ENCODE results near the gene KCTD21. TPM values are rescaled to one million over a fixed set of nuclear protein-coding genes. Genes with fewer than 3 reads are reported as not detected.

Gene KCTD21
- total and polyA plus RNA-seq, 10 of the 15 experiments (the other 5 are each of a cell fraction or from before 2014, with no cell fraction given) = 0.63 to 5.4 (median 3.6) TPM

DNA sequence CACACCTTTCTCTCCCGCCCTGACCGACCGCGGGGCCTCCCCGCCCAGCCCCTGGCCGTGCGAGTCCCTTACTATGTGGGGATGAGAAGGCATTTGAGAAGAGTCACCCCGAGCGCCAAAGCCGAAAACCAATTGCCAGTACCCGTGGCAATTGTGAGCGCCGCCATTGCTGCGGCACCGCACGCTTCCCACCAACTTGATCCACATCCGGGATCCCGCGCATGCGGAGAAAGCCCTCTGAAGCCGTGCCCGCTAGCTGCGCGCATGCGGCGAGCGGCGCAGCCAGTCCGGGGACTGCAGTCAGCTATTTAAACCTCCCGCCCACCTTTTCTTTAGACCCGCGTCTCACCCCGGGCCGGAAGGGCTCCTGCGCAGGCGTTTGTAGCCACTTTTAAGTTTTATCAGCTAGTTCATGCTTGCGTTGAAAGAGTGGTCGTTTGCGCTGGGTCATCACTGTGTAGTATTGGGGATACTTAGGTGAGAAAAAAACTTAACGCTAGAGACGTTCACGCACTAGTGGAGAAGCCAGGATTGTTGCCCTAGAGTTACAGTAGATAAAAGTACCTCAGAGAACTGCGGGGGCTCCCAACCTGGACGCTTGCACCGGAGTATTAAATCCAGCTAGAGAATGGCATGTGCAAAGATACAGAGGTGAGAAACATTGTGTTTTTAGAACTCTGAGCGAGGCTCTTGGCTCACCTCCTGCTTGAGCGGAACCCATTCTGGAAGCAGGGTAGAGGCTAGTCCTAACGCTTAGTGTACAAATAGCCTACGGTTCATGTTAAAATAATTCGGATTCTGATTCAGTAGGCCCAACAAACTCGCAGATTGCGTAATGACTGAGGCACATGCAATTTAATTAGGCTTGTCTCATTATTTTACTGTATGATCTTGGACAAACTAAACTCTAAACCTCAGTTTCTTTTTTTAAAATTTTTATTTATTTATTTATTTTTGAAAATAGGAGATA lies 48.7 kb downstream of the KCTD21 start, which contains the start of gene ALG8:
ALG8 (minus strand) TSS at position 205 of the 970 bp plus-strand sequence; CDS start at position 167, 38 bp downstream.
- DNase-seq (ENCODE audit: low read depth, low spot score) = peak; percentile 90
- Histone ChIP-seq H3K79me2 (ENCODE audit: control insufficient read depth, insufficient read depth, low read length) (peaks cover 31% of the 10 kb centered on the region), H3K4me1 (ENCODE audit: control insufficient read depth, insufficient read depth, low read length) (peaks cover 11% of the 10 kb centered on the region), H3K36me3 (ENCODE audit: control insufficient read depth in 2 of 2, insufficient read depth in 2 of 2, low read length in 1 of 2) (peaks cover 0 to 4% of the 10 kb centered on the region in 2 experiments; a peak in 1 of 4 replicates), H3K4me2 (ENCODE audit: control insufficient read depth, insufficient read depth) (peak within 1 kb of the TSS; percentile 98), H2AFZ (ENCODE audit: control insufficient read depth, low read depth, low read length) (peak within 1 kb of the TSS; percentile 92), H3K9ac (ENCODE audit: control insufficient read depth, insufficient read depth, low read length) (peak within 1 kb of the TSS; percentile 91), H3K9me3 (replicated peaks; ENCODE audit: control insufficient read depth, insufficient read depth, low read length) (no peaks in the 10 kb centered on the region; the same call in 2 of the 3 replicates), H3K4me3 (peak within 1 kb of the TSS; percentile 88), H4K20me1 (ENCODE audit: control insufficient read depth, insufficient read depth) (no peaks in the 10 kb centered on the region), H3K27me3 (replicated peaks in 1 of 2; ENCODE audit: control insufficient read depth in 2 of 2, insufficient read depth in 2 of 2, low read length in 1 of 2) (no peaks in the 10 kb centered on the region), H3K27ac (ENCODE audit: control insufficient read depth, insufficient read depth) (peak within 1 kb of the TSS; percentile 82)
- WGBS (ENCODE audit: insufficient coverage, insufficient replicate concordance, low lambda C conversion rate, missing lambda C conversion rate) = 3% methylated on average over 52 of the region's 52 CpGs
- ChIA-PET CTCF (interaction anchor here (0.6 to 1.9 kb wide), 9 partner anchors 8 to 554 kb away, joined by 3 to 6 read pairs (median 4); partner anchors contain the start of gene NDUFC2), RAD21 (ENCODE audit: unreplicated experiment) (interaction anchor here (0.9 to 2.1 kb wide), 6 partner anchors 44 to 425 kb away, joined by 4 to 9 read pairs (median 4); partner anchors contain the start of genes INTS4, KCTD21, NDUFC2 and USP35), POLR2A (interaction anchor here (0.5 to 2.2 kb wide), 9 partner anchors 10 to 396 kb away, joined by 3 to 8 read pairs (median 6); partner anchors contain the start of genes INTS4, KCTD21, NDUFC2 and USP35), SMC1A (ENCODE audit: uncharacterized antibody, unreplicated experiment) (interaction anchor here (0.7 to 3.8 kb wide), 12 partner anchors 9 to 425 kb away, joined by 3 to 21 read pairs (median 4); partner anchors contain the start of genes KCTD21, NDUFC2 and USP35)
- peak; percentile 96 for ATAC-seq
- FAIRE-seq = peak; percentile 92
- TSS peak; percentile 97 for BruUV-seq (replicated peaks)
- intact Hi-C loops (cut with micrococcal nuclease; ENCODE audit: unreplicated experiment) = loop anchor here (1.0 to 5.0 kb wide), 4 partner anchors 49 to 423 kb away; partner anchors contain the start of genes KCTD21, NDUFC2 and USP35
- in situ Hi-C loops (cut with MboI) = no loop called here
- TF ChIP-seq, protein P1, sequence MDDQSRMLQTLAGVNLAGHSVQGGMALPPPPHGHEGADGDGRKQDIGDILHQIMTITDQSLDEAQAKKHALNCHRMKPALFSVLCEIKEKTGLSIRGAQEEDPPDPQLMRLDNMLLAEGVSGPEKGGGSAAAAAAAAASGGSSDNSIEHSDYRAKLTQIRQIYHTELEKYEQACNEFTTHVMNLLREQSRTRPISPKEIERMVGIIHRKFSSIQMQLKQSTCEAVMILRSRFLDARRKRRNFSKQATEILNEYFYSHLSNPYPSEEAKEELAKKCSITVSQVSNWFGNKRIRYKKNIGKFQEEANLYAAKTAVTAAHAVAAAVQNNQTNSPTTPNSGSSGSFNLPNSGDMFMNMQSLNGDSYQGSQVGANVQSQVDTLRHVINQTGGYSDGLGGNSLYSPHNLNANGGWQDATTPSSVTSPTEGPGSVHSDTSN (IDR thresholded peaks at IDR 0.05; ENCODE audit: insufficient replicate concordance, low read depth, low read length) = peak; percentile 16
- TF ChIP-seq CBFB (IDR thresholded peaks at IDR 0.05; ENCODE audit: low read depth) = peak; percentile 60
- TF ChIP-seq, protein P2, sequence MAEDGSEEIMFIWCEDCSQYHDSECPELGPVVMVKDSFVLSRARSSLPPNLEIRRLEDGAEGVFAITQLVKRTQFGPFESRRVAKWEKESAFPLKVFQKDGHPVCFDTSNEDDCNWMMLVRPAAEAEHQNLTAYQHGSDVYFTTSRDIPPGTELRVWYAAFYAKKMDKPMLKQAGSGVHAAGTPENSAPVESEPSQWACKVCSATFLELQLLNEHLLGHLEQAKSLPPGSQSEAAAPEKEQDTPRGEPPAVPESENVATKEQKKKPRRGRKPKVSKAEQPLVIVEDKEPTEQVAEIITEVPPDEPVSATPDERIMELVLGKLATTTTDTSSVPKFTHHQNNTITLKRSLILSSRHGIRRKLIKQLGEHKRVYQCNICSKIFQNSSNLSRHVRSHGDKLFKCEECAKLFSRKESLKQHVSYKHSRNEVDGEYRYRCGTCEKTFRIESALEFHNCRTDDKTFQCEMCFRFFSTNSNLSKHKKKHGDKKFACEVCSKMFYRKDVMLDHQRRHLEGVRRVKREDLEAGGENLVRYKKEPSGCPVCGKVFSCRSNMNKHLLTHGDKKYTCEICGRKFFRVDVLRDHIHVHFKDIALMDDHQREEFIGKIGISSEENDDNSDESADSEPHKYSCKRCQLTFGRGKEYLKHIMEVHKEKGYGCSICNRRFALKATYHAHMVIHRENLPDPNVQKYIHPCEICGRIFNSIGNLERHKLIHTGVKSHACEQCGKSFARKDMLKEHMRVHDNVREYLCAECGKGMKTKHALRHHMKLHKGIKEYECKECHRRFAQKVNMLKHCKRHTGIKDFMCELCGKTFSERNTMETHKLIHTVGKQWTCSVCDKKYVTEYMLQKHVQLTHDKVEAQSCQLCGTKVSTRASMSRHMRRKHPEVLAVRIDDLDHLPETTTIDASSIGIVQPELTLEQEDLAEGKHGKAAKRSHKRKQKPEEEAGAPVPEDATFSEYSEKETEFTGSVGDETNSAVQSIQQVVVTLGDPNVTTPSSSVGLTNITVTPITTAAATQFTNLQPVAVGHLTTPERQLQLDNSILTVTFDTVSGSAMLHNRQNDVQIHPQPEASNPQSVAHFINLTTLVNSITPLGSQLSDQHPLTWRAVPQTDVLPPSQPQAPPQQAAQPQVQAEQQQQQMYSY (CRISPR knock-in tag; IDR thresholded peaks at IDR 0.05) = no peak
- 0 out of 2 replicates have a peak, but pooled peaks have one; percentile 1 for TF ChIP-seq BCL11A (IDR thresholded peaks at IDR 0.05; ENCODE audit: low read depth, low read length)
- no peak for TF ChIP-seq HDAC6 (IDR thresholded peaks at IDR 0.05; ENCODE audit: unreplicated experiment)
- TF ChIP-seq FOXK2 (IDR thresholded peaks at IDR 0.05) = peak; percentile 34; the same call in 1 of the 2 replicates
- TF ChIP-seq ZBTB4 (CRISPR knock-in tag; IDR thresholded peaks at IDR 0.05) = no peak
- no peak for TF ChIP-seq EZH2 (IDR thresholded peaks at IDR 0.05; ENCODE audit: borderline replicate concordance, control insufficient read depth, low read depth, low read length)
- 0 out of 4 replicates have a peak, but pooled peaks of 1 of the 2 experiments have one; percentile 21 for TF ChIP-seq SRF (IDR thresholded peaks at IDR 0.05; ENCODE audit: low read depth in 2 of 2, low read length in 2 of 2)
- 0 out of 2 replicates have a peak, but pooled peaks have one; percentile 61 for TF ChIP-seq ZNF207 (IDR thresholded peaks at IDR 0.05; ENCODE audit: borderline replicate concordance)
- peak; percentile 89 for TF ChIP-seq ZSCAN29 (IDR thresholded peaks at IDR 0.05)

Data from GM12878 (cell line).